ENCODE measurements around the gene KIF5B. TPM values are rescaled to one million over a fixed set of nuclear protein-coding genes. Genes with fewer than 3 reads are reported as not detected.

The KIF5B gene
- total and polyA plus RNA-seq, 9 of the 15 experiments (the other 6 are each of a cell fraction or from before 2014, with no cell fraction given) = 24.4 to 94.4 (median 68.9) TPM

DNA sequence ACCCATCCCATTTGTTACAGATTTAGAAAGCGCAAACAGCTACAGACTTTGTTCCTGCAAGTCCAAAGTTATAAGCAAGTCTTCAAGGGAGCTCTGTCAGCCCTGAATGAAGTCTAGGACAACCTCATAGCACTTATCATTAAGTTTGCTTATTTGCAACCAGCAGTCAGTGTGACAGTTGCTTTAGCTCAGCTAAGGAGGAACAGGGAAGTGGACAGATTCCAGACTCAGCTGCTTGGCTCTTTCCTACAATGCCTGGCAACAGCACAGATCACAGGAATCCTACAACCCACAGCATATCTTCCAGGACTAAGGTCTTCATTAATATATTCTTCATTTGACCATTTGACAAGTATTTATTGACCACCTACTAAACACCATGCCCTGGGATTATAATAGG is 17.4 kb upstream of the KIF5B start:
- intact Hi-C loops (cut with micrococcal nuclease) (no loop called here), in situ Hi-C loops (cut with MboI) (no loop called here)
- H2AFZ ChIP-seq (ENCODE audit: low read depth, low read length) = no peak overlapping the region
- ChIA-PET CTCF (ENCODE audit: low intra/inter-chr PET ratio) (no interaction called here), POLR2A (interaction anchor here (1.4 kb wide), 1 partner anchor 17 kb away, joined by 3 read pairs; the partner anchor contains the start of gene KIF5B)
- no peaks in the 10 kb centered on the region for H3K9me1 ChIP-seq (ENCODE audit: control insufficient read depth, insufficient read depth, low read length)
- H3K4me2 ChIP-seq (ENCODE audit: insufficient read depth, low read length) = no peak overlapping the region
- H3K27me3 ChIP-seq (ENCODE audit: control insufficient read depth in 2 of 2, insufficient read depth in 2 of 2, low read length in 2 of 2) = peaks cover 7 to 18% of the 10 kb centered on the region in 2 experiments; a peak in 4 of 5 replicates
- 53% methylated on average over 1 of the region's 1 CpG for WGBS (ENCODE audit: insufficient coverage, low coverage, missing lambda C conversion rate)
- no peak overlapping the region for H3K4me3 ChIP-seq
- 0 out of 2 replicates have a peak, but pooled peaks have one; percentile 29 for TF ChIP-seq SPI1 (IDR thresholded peaks at IDR 0.05; ENCODE audit: borderline replicate concordance, low read depth, low read length)
- TF ChIP-seq SREBF2 (CRISPR knock-in tag; IDR thresholded peaks at IDR 0.05) = no peak
- no peak for ATAC-seq
- no peak for DNase-seq (ENCODE audit: extremely low read depth in 1 of 4, low spot score in 3 of 4)
- no peaks in the 10 kb centered on the region for H3K79me2 ChIP-seq (ENCODE audit: control insufficient read depth, insufficient read depth, low read length)
- no peaks in the 10 kb centered on the region for H3K4me1 ChIP-seq (replicated peaks in 1 of 2; ENCODE audit: control insufficient read depth in 2 of 2, insufficient read depth in 2 of 2, low read length in 2 of 2)
- no peak overlapping the region for H3K27ac ChIP-seq (ENCODE audit: extremely low read depth, low read depth, low read length)
- no TSS peak for BruUV-seq (replicated peaks)
- no peak overlapping the region for H3K9ac ChIP-seq (ENCODE audit: insufficient read depth in 1 of 2, low read depth in 2 of 2, low read length in 2 of 2)
- H3K9me3 ChIP-seq (replicated peaks; ENCODE audit: control insufficient read depth, insufficient read depth, low read depth, low read length) = no peaks in the 10 kb centered on the region
- H3K36me3 ChIP-seq (ENCODE audit: control insufficient read depth, insufficient read depth, low read length) = no peaks in the 10 kb centered on the region
- no peaks in the 10 kb centered on the region for H4K20me1 ChIP-seq (replicated peaks; ENCODE audit: control insufficient read depth, insufficient read depth, low read length)
- no peak for FAIRE-seq

DNA sequence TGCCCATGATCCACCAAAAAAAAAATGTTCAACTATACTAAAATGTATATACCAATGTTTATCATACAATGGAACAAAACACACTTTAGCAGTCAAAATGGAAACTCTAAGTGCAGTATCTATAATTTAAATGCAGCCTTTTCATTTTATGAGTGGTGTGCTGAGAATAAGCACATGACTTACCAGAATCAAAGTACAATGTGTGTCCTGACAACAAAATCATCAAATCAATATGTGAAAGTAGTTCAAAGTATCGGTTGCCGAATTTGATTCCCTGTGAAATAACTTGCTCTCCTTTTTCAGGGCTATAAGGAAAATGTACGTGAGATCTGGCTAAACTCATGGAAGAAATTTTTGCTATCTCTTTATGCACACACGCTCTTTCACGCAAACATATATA is 16.9 kb upstream of the KIF5B start:
- POLR2A ChIA-PET = no interaction called here
- DNase-seq (ENCODE audit: extremely low read depth in 1 of 4, low spot score in 3 of 4) = no peak
- Histone ChIP-seq H3K27me3 (ENCODE audit: control insufficient read depth in 2 of 2, insufficient read depth in 2 of 2, low read length in 2 of 2) (peaks cover 7 to 15% of the 10 kb centered on the region in 2 experiments; a peak in 4 of 5 replicates), H2AFZ (ENCODE audit: low read depth, low read length) (no peak overlapping the region), H3K36me3 (ENCODE audit: control insufficient read depth, insufficient read depth, low read length) (no peaks in the 10 kb centered on the region), H3K4me2 (ENCODE audit: insufficient read depth, low read length) (no peak overlapping the region), H3K9me1 (ENCODE audit: control insufficient read depth, insufficient read depth, low read length) (no peaks in the 10 kb centered on the region), H3K4me3 (no peak overlapping the region), H3K9me3 (replicated peaks; ENCODE audit: control insufficient read depth, insufficient read depth, low read depth, low read length) (no peaks in the 10 kb centered on the region), H3K9ac (ENCODE audit: insufficient read depth in 1 of 2, low read depth in 2 of 2, low read length in 2 of 2) (no peak overlapping the region), H3K27ac (ENCODE audit: extremely low read depth, low read depth, low read length) (no peak overlapping the region), H3K79me2 (ENCODE audit: control insufficient read depth, insufficient read depth, low read length) (no peaks in the 10 kb centered on the region), H4K20me1 (replicated peaks; ENCODE audit: control insufficient read depth, insufficient read depth, low read length) (no peaks in the 10 kb centered on the region), H3K4me1 (replicated peaks in 1 of 2; ENCODE audit: control insufficient read depth in 2 of 2, insufficient read depth in 2 of 2, low read length in 2 of 2) (no peaks in the 10 kb centered on the region)
- in situ Hi-C loops (cut with MboI) (no loop called here), intact Hi-C loops (cut with micrococcal nuclease) (no loop called here)
- no peak for ATAC-seq
- CTCF ChIA-PET (ENCODE audit: low intra/inter-chr PET ratio) = no interaction called here
- WGBS (ENCODE audit: insufficient coverage, low coverage, missing lambda C conversion rate) = 17% methylated on average over 5 of the region's 5 CpGs
- no peak for FAIRE-seq
- BruUV-seq (replicated peaks) = no TSS peak
- TF ChIP-seq MBD1 (CRISPR knock-in tag; IDR thresholded peaks at IDR 0.05) (no peak), NR4A1 (CRISPR knock-in tag; IDR thresholded peaks at IDR 0.05) (no peak), NR4A1 (tag; IDR thresholded peaks at IDR 0.05) (no peak), CEBPB (tag; IDR thresholded peaks at IDR 0.05) (no peak), ZKSCAN1 (IDR thresholded peaks at IDR 0.05; ENCODE audit: low read depth, low read length) (no peak), ATF1 (CRISPR knock-in tag; IDR thresholded peaks at IDR 0.05) (no peak), ATF1 (tag; IDR thresholded peaks at IDR 0.05) (no peak), SMAD2 (IDR thresholded peaks at IDR 0.05; ENCODE audit: low read depth, low read length) (no peak), PTTG1 (tag; IDR thresholded peaks at IDR 0.05; ENCODE audit: low read depth) (no peak), ZNF766 (CRISPR knock-in tag; conservative IDR thresholded peaks at IDR 0.05) (no peak), HDAC2 (IDR thresholded peaks at IDR 0.05) (no peak), ZBTB33 (CRISPR knock-in tag; IDR thresholded peaks at IDR 0.05) (no peak), SIN3B (IDR thresholded peaks at IDR 0.05; ENCODE audit: low read depth) (no peak), JUNB (CRISPR knock-in tag; conservative IDR thresholded peaks at IDR 0.05) (no peak)

Measured in K562 (cell line).